H1 (cell line): Measurements from ENCODE around the gene SPTBN4. TPM values are rescaled to one million over a fixed set of nuclear protein-coding genes. Genes with fewer than 3 reads are reported as not detected.

Experiments
- CTCF ChIA-PET: fragments of 300-600 bp; sonication (Branson Sonifier 250); formaldehyde crosslinking; loops from one replicate; lab custom pipeline; 2021; ENCODE audit not compliant: partially characterized antibody; lab: Charles Lee
- POLR2A ChIA-PET: fragments of 300-600 bp; sonication (Branson Sonifier 250); formaldehyde crosslinking; loops from one replicate; lab custom pipeline; 2021; ENCODE audit warnings: inconsistent platforms; ENCODE audit not compliant: partially characterized antibody; lab: Charles Lee
- DNase-seq, 2 experiments: peaks; one replicate each; pipeline versions ENCODE4 v3.0.0 to v3.0.0-alpha.2; 2010 to 2022; ENCODE audit warnings: low spot score in 2 of 2, low read depth in 1 of 2, mixed read lengths in 1 of 2
- FAIRE-seq: peaks from 2 replicates; lab custom pipeline; 2011; peaks lifted over from hg19 to GRCh38; lab: Jason Lieb, UNC
- H2AFZ ChIP-seq: 2 replicates; pipeline ENCODE4 v1.8.1; 2012; ENCODE audit warnings: low read length, inconsistent platforms
- H2AK5ac ChIP-seq: 2 replicates; pipeline ENCODE4 v1.6.1; 2013; ENCODE audit warnings: low read depth, low read length
- H2BK120ac ChIP-seq: replicated peaks from 2 replicates; pipeline ENCODE3; 2013; ENCODE audit warnings: low read depth, low read length, inconsistent platforms
- H2BK12ac ChIP-seq: 2 replicates; pipeline ENCODE4 v1.6.1; 2013; ENCODE audit warnings: low read depth, low read length
- H2BK15ac ChIP-seq: 2 replicates; pipeline ENCODE4 v1.6.1; 2013; ENCODE audit warnings: low read length
- H2BK20ac ChIP-seq: 2 replicates; pipeline ENCODE4 v1.6.1; 2013; ENCODE audit warnings: low read length
- H2BK5ac ChIP-seq: 2 replicates; pipeline ENCODE4 v1.6.1; 2013; ENCODE audit warnings: low read depth, low read length
- H3K14ac ChIP-seq: 2 replicates; pipeline ENCODE4 v1.6.1; 2013; ENCODE audit warnings: inconsistent platforms; ENCODE audit not compliant: insufficient read length
- H3K18ac ChIP-seq: 2 replicates; pipeline ENCODE4 v1.6.1; 2013; ENCODE audit warnings: low read length; ENCODE audit errors: extremely low read depth
- H3K23ac ChIP-seq: 2 replicates; pipeline ENCODE4 v1.6.1; 2013; ENCODE audit warnings: inconsistent platforms; ENCODE audit not compliant: insufficient read length
- H3K23me2 ChIP-seq: 2 replicates; pipeline ENCODE4 v1.6.1; 2013; ENCODE audit warnings: low read depth, low read length
- H3K27ac ChIP-seq: 2 replicates; pipeline ENCODE4 v1.6.1; 2011; ENCODE audit warnings: low read depth, low read length, inconsistent platforms
- H3K27me3 ChIP-seq, 4 experiments: replicated peaks in 1 of 4; 1 replicate in 1 of 4; 2 replicates in 3 of 4; pipeline versions ENCODE4 v1.6.1 to v1.8.1; 2011 to 2013; ENCODE audit warnings: low read length in 3 of 4, mild to moderate bottlenecking in 3 of 4, inconsistent platforms in 2 of 4, mixed read lengths in 2 of 4, moderate library complexity in 1 of 4; ENCODE audit not compliant: control insufficient read depth in 3 of 4, insufficient read depth in 3 of 4; ENCODE audit errors: extremely low read depth in 1 of 4
- H3K36me3 ChIP-seq, 4 experiments: 2 replicates each; pipeline versions ENCODE4 v1.6.1 to v1.8.1; 2011 to 2013; ENCODE audit warnings: mild to moderate bottlenecking in 4 of 4, low read length in 3 of 4, moderate library complexity in 2 of 4, control low read depth in 1 of 4, inconsistent platforms in 1 of 4; ENCODE audit not compliant: insufficient read depth in 4 of 4, control insufficient read depth in 2 of 4
- H3K4ac ChIP-seq: replicated peaks from 2 replicates; pipeline ENCODE3; 2013; ENCODE audit warnings: low read length, low read depth, mixed read lengths, inconsistent platforms; ENCODE audit not compliant: insufficient read length
- H3K4me1 ChIP-seq, 4 experiments: replicated peaks in 1 of 4; 1 replicate in 1 of 4; 2 replicates in 3 of 4; pipeline versions ENCODE4 v1.6.1 to v1.8.1; 2011 to 2013; ENCODE audit warnings: low read length in 3 of 4, inconsistent platforms in 2 of 4, mixed read lengths in 1 of 4; ENCODE audit not compliant: insufficient read depth in 4 of 4, control insufficient read depth in 3 of 4
- H3K4me2 ChIP-seq, 2 experiments: 2 replicates each; pipeline versions ENCODE4 v1.6.1 to v1.8.1; 2011 to 2013; ENCODE audit warnings: low read depth in 2 of 2, low read length in 2 of 2, control low read depth in 1 of 2, inconsistent platforms in 1 of 2, mild to moderate bottlenecking in 1 of 2; ENCODE audit not compliant: insufficient read depth in 1 of 2
- H3K4me3 ChIP-seq, 4 experiments: fragments of 200-600, 300-600 bp in 1 of 4; sonication (generic), shearing (Covaris generic), sonication (Bioruptor Twin) in 1 of 4; 2 replicates each; pipeline versions ENCODE4 v1.5.1 to v1.8.1; 2011 to 2016; ENCODE audit warnings: low read length in 4 of 4, low read depth in 3 of 4, control low read depth in 2 of 4, inconsistent platforms in 2 of 4, mild to moderate bottlenecking in 2 of 4, mixed read lengths in 1 of 4, moderate library complexity in 1 of 4; ENCODE audit not compliant: insufficient read depth in 2 of 4; ENCODE audit errors: extremely low read depth in 1 of 4
- H3K56ac ChIP-seq: replicated peaks from 2 replicates; pipeline ENCODE3; 2013; ENCODE audit warnings: low read depth, mild to moderate bottlenecking, mixed read lengths, low read length, inconsistent platforms; ENCODE audit not compliant: insufficient read length
- H3K79me1 ChIP-seq: 2 replicates; pipeline ENCODE4 v1.6.1; 2013; ENCODE audit warnings: low read depth, low read length, control low read depth
- H3K79me2 ChIP-seq, 2 experiments: 2 replicates each; pipeline versions ENCODE4 v1.6.1 to v1.8.1; 2012 to 2013; ENCODE audit warnings: low read length in 2 of 2, mild to moderate bottlenecking in 2 of 2, inconsistent platforms in 1 of 2; ENCODE audit not compliant: insufficient read depth in 2 of 2, control insufficient read depth in 1 of 2
- H3K9ac ChIP-seq, 4 experiments: replicated peaks in 1 of 4; 1 replicate in 1 of 4; 2 replicates in 3 of 4; pipeline versions ENCODE4 v1.6.1 to v1.8.1; 2011 to 2013; ENCODE audit warnings: low read depth in 3 of 4, low read length in 3 of 4, control low read depth in 2 of 4, mild to moderate bottlenecking in 2 of 4, moderate library complexity in 2 of 4, inconsistent platforms in 1 of 4; ENCODE audit errors: extremely low read depth in 1 of 4
- H3K9me3 ChIP-seq, 2 experiments: 2 replicates each; pipeline versions ENCODE4 v1.6.1 to v1.8.1; 2012 to 2013; ENCODE audit warnings: mild to moderate bottlenecking in 2 of 2, moderate library complexity in 2 of 2, control low read depth in 1 of 2, inconsistent platforms in 1 of 2, low read depth in 1 of 2, low read length in 1 of 2, mixed read lengths in 1 of 2; ENCODE audit not compliant: insufficient read depth in 2 of 2
- H4K20me1 ChIP-seq, 2 experiments: replicated peaks in 1 of 2; 2 replicates each; pipeline versions ENCODE3 to v1.8.1; 2011 to 2013; ENCODE audit warnings: inconsistent platforms in 2 of 2, low read length in 2 of 2, mild to moderate bottlenecking in 1 of 2; ENCODE audit not compliant: insufficient read depth in 2 of 2, control insufficient read depth in 1 of 2
- H4K5ac ChIP-seq: 2 replicates; pipeline ENCODE4 v1.6.1; 2013; ENCODE audit warnings: low read length, low read depth, mixed read lengths, inconsistent platforms; ENCODE audit not compliant: insufficient read length
- H4K8ac ChIP-seq: 2 replicates; pipeline ENCODE4 v1.8.0; 2013; ENCODE audit warnings: mild to moderate bottlenecking, moderate library complexity, low read length, inconsistent platforms; ENCODE audit not compliant: insufficient read depth; ENCODE audit errors: extremely low read depth
- H4K91ac ChIP-seq: replicated peaks from 2 replicates; pipeline ENCODE3; 2013; ENCODE audit warnings: low read length, mixed read lengths, inconsistent platforms; ENCODE audit not compliant: insufficient read length
- HDAC2 ChIP-seq, 2 experiments: fragments of 300-600 bp in 1 of 2; sonication (generic) in 1 of 2; IDR thresholded peaks; 2 replicates each; pipeline ENCODE4 v1.6.1; 2011 to 2012; ENCODE audit warnings: low read depth in 2 of 2, low read length in 2 of 2, mild to moderate bottlenecking in 2 of 2, moderate library complexity in 2 of 2, borderline replicate concordance in 1 of 2, inconsistent platforms in 1 of 2
- SP2 ChIP-seq: IDR thresholded peaks from 2 replicates; pipeline ENCODE4 v1.6.1; 2012; ENCODE audit warnings: mild to moderate bottlenecking, low read length, inconsistent platforms
- WGBS, 2 experiments: shearing (Covaris generic) in 1 of 2; methylation state at CpG; one replicate each; pipeline versions ENCODE4 v1.1.6 to v1.1.7; 2013 to 2015; ENCODE audit warnings: low lambda C conversion rate in 2 of 2, mixed read lengths in 2 of 2, inconsistent platforms in 1 of 2, low coverage in 1 of 2, missing lambda C conversion rate in 1 of 2; ENCODE audit not compliant: insufficient replicate concordance in 2 of 2, insufficient coverage in 1 of 2, insufficient read length in 1 of 2; ENCODE audit errors: extremely low coverage in 1 of 2, missing lambda C conversion rate in 1 of 2; 5-methylcytosine and 5-hydroxymethylcytosine counted together
- polyA plus RNA-seq, 7 experiments: library from polyadenylated mRNA; depleted of rRNA in 3 of 7; stranded (reverse) in 5 of 7; unstranded in 2 of 7; fragments of >200 nt in 5 of 7; fragments of 200-250 nt in 2 of 7; gene quantifications; 1 replicate in 5 of 7; 2 replicates in 1 of 7; 4 replicates in 1 of 7; pipeline versions ENCODE4 v1.2.1 to v1.2.3, GENCODE V29; 2011 to 2013; ENCODE audit warnings: missing spikeins in 2 of 7, mixed read lengths in 2 of 7
- total RNA-seq: library from RNA; stranded (reverse); fragmentation: NEBNext Ultra II Directional; extraction: Animal tissue kit (Norgen Biotek cat#: 25700); gene quantifications from 2 replicates; pipeline ENCODE4 v1.2.1, GENCODE V29; 2021

Gene SPTBN4
- total and polyA plus RNA-seq, 2 of the 8 experiments (the other 6 are each of a cell fraction or from before 2014, with no cell fraction given): 1.9 to 3.0 TPM

GRCh38 chr19:40543029-40543597, 76.3 kb downstream of the SPTBN4 start:
- Histone ChIP-seq H3K79me2 (no peaks in the 10 kb centered on the region), H4K5ac (no peak overlapping the region), H3K18ac (no peak overlapping the region), H3K27me3 (no peaks in the 10 kb centered on the region; a peak in 3 of 7 replicates), H2BK5ac (no peak overlapping the region), H2BK120ac (no peak overlapping the region), H4K20me1 (no peaks in the 10 kb centered on the region), H3K23me2 (no peaks in the 10 kb centered on the region), H2AFZ (no peak overlapping the region), H3K56ac (no peak overlapping the region), H4K91ac (no peak overlapping the region), H3K4ac (no peak overlapping the region), H3K4me1 (no peaks in the 10 kb centered on the region), H2BK15ac (no peak overlapping the region), H3K4me3 (no peak overlapping the region), H2BK20ac (no peak overlapping the region), H3K27ac (no peak overlapping the region), H3K23ac (no peak overlapping the region), H3K79me1 (no peaks in the 10 kb centered on the region), H2BK12ac (no peak overlapping the region), H3K9me3 (peaks cover 0 to 3% of the 10 kb centered on the region in 2 experiments; a peak in 2 of 4 replicates), H3K36me3 (no peaks in the 10 kb centered on the region), H4K8ac (no peak overlapping the region), H3K4me2 (no peak overlapping the region), H2AK5ac (no peak overlapping the region), H3K9ac (no peak overlapping the region), H3K14ac (no peak overlapping the region)
- DNase-seq (no peak), FAIRE-seq (no peak)
- POLR2A ChIA-PET: interaction anchor here (0.6 kb wide), 1 partner anchor 39 kb away, joined by 3 read pairs; no protein-coding TSS in a partner anchor
- no peak for TF ChIP-seq HDAC2 (IDR thresholded peaks at IDR 0.05; ENCODE audit: borderline replicate concordance in 1 of 2, low read depth in 2 of 2, low read length in 2 of 2)
- TF ChIP-seq SP2: no peak
- WGBS, 2 experiments: 90% methylated on average over 6 of the region's 6 CpGs; no CpG with 5 or more reads in 1 of the 2 experiments
- CTCF ChIA-PET: interaction anchor here (0.7 to 9.7 kb wide), 4 partner anchors 9 to 177 kb away, joined by 3 to 95 read pairs (median 8); no protein-coding TSS in a partner anchor
